Large intestine (tissue), 3 donors: Measurements from ENCODE around the gene TTC28. TPM values are rescaled to one million over a fixed set of nuclear protein-coding genes. Genes with fewer than 3 reads are reported as not detected.
"Not testable (repeated sequence)": the region's sequence is repeated elsewhere in the genome, so short reads cannot be mapped to it uniquely, and the experiment has no call there.

ENCODE experiments used
- DNase-seq, 2 donors: peaks; one replicate each; pipeline versions ENCODE4 v3.0.0 to v3.0.0-alpha.2; 2013
- H3K27ac ChIP-seq: one replicate; pipeline ENCODE4 v1.5.1; 2013; ENCODE audit warnings: low read length
- H3K27me3 ChIP-seq: 2 replicates; pipeline ENCODE4 v1.6.1; 2013; ENCODE audit warnings: low read length; ENCODE audit not compliant: control insufficient read depth, insufficient read depth
- H3K36me3 ChIP-seq: 2 replicates; pipeline ENCODE4 v1.6.1; 2013; ENCODE audit warnings: low read length; ENCODE audit not compliant: control insufficient read depth, insufficient read depth
- H3K4me1 ChIP-seq: one replicate; pipeline ENCODE4 v1.6.1; 2013; ENCODE audit warnings: low read length; ENCODE audit not compliant: control insufficient read depth, insufficient read depth
- H3K4me3 ChIP-seq: one replicate; pipeline ENCODE4 v1.5.1; 2013; ENCODE audit warnings: low read length
- H3K9me3 ChIP-seq: one replicate; pipeline ENCODE4 v1.6.1; 2013; ENCODE audit warnings: mild to moderate bottlenecking, low read depth, low read length, moderate library complexity; ENCODE audit not compliant: control insufficient read depth
- WGBS: methylation state at CpG from one replicate; pipeline ENCODE4 v1.1.5; 2013; ENCODE audit warnings: low lambda C conversion rate; ENCODE audit not compliant: insufficient coverage; 5-methylcytosine and 5-hydroxymethylcytosine counted together
- polyA plus RNA-seq: library from polyadenylated mRNA; unstranded; fragments of 120-200 nt; gene quantifications from one replicate; pipeline ENCODE4 v1.2.1, GENCODE V29; 2013

The TTC28 gene
- polyA plus RNA-seq, 1 donor: 25.5 TPM

- H3K27ac ChIP-seq, H3K36me3 ChIP-seq, DNase-seq, H3K27me3 ChIP-seq, H3K9me3 ChIP-seq, H3K4me1 ChIP-seq, H3K4me3 ChIP-seq: not testable (repeated sequence)
- WGBS: 100% methylated on average over 1 of the region's 5 CpGs
These were observed 118.9 kb downstream of the TTC28 start for GRCh38 chr22:28560743-28561101.

DNA sequence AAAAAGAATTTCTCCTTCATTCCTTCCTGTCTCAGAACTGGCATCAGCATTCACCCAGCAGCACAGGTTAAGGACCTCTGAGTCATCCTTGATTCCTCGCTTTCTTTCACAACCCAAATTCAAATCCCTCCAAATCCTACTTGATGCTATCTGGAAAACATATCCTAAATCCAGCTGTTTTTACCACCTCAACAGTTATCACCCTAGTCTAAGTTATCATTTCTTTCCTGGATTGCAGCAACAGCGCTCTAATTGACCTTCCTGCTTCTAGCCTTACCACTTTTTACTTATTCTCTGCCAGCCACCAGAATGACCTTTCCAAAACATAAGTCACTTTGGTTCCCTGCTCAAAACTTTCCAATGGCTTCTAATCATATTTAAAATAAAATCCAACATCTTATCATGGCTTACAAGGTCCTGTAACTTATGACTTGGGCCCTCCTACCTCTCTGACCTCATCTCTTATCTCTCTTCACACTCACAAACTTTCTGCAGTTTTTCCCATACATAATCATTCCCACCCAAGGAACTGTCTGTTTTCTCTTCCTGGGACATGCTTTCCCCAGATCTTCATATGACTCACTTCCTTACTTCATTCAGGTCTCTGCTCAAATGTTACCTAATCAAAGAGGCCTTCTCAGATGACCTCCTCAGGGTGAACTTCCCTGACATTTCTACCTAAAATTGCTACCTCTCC, 119.4 kb downstream of the TTC28 start:
- Histone ChIP-seq H3K27ac (no peak overlapping the region), H3K9me3 (no peaks in the 10 kb centered on the region), H3K27me3 (no peaks in the 10 kb centered on the region), H3K4me3 (no peak overlapping the region), H3K36me3 (no peaks in the 10 kb centered on the region), H3K4me1 (no peaks in the 10 kb centered on the region)
- DNase-seq: peak; percentile 4 to 8
- WGBS: 100% methylated on average over 2 of the region's 2 CpGs

- no peak for DNase-seq
- Histone ChIP-seq H3K4me1 (no peaks in the 10 kb centered on the region), H3K9me3 (peaks cover 7% of the 10 kb centered on the region), H3K36me3 (no peaks in the 10 kb centered on the region), H3K27me3 (no peaks in the 10 kb centered on the region), H3K4me3 (no peak overlapping the region), H3K27ac (no peak overlapping the region)
- 100% methylated on average over 1 of the region's 1 CpG for WGBS
These were observed 122.5 kb downstream of the TTC28 start for GRCh38 chr22:28557184-28557583.

GRCh38 chr22:28553108-28553866, 126.4 kb downstream of the TTC28 start:
- not testable (repeated sequence) for H3K27me3 ChIP-seq, H3K4me1 ChIP-seq, H3K36me3 ChIP-seq, H3K9me3 ChIP-seq, H3K4me3 ChIP-seq, H3K27ac ChIP-seq, DNase-seq
- WGBS: no CpG with 5 or more reads among the region's 51 CpGs

- no peak overlapping the region for H3K27ac ChIP-seq
- H3K4me1 ChIP-seq: no peaks in the 10 kb centered on the region
- 100% methylated on average over 1 of the region's 2 CpGs for WGBS
- no peaks in the 10 kb centered on the region for H3K27me3 ChIP-seq
- no peak overlapping the region for H3K4me3 ChIP-seq
- H3K36me3 ChIP-seq: no peaks in the 10 kb centered on the region
- DNase-seq: no peak
- H3K9me3 ChIP-seq: peaks cover 5% of the 10 kb centered on the region
These were observed 131.2 kb downstream of the TTC28 start for GRCh38 chr22:28548406-28548805.

GRCh38 chr22:28547132-28547842, 132.4 kb downstream of the TTC28 start:
- DNase-seq: no peak
- H3K27ac ChIP-seq: no peak overlapping the region
- no peak overlapping the region for H3K4me3 ChIP-seq
- H3K4me1 ChIP-seq: no peaks in the 10 kb centered on the region
- no peaks in the 10 kb centered on the region for H3K36me3 ChIP-seq
- WGBS: 65% methylated on average over 3 of the region's 4 CpGs
- no peaks in the 10 kb centered on the region for H3K27me3 ChIP-seq
- no peaks in the 10 kb centered on the region for H3K9me3 ChIP-seq

GRCh38 chr22:28544431-28544868, 135.2 kb downstream of the TTC28 start:
- no peak for DNase-seq
- H3K36me3 ChIP-seq: no peaks in the 10 kb centered on the region
- no peak overlapping the region for H3K27ac ChIP-seq
- H3K9me3 ChIP-seq: no peaks in the 10 kb centered on the region
- WGBS: no CpG with 5 or more reads among the region's 2 CpGs
- H3K4me3 ChIP-seq: no peak overlapping the region
- H3K4me1 ChIP-seq: no peaks in the 10 kb centered on the region
- H3K27me3 ChIP-seq: no peaks in the 10 kb centered on the region

GRCh38 chr22:28542980-28543621, 136.5 kb downstream of the TTC28 start:
- Histone ChIP-seq H3K4me1 (no peaks in the 10 kb centered on the region), H3K9me3 (no peaks in the 10 kb centered on the region), H3K27ac (no peak overlapping the region), H3K36me3 (no peaks in the 10 kb centered on the region), H3K27me3 (no peaks in the 10 kb centered on the region), H3K4me3 (no peak overlapping the region)
- DNase-seq: no peak
- no CpG with 5 or more reads among the region's 1 CpG for WGBS

DNA sequence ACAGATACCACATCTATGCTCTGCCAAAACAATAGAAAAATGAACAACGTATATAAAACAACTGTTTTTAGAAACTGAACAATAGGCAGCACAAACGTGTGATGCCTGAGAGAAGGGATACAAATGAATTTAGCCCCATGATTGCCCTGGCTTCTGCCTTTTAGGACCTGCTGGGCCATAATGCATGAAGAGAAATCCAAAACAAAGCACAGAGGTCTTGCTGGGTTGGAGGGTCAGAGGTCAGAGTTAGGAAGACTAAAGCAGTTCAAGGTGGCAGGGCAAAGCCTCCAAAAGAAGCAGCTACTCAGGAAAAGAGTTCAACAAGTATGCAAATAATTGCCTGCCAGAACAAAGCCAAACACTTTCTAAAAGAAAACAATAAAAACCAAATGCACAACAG, 138.5 kb downstream of the TTC28 start:
- no peaks in the 10 kb centered on the region for H3K36me3 ChIP-seq
- no peaks in the 10 kb centered on the region for H3K27me3 ChIP-seq
- no peaks in the 10 kb centered on the region for H3K4me1 ChIP-seq
- H3K4me3 ChIP-seq: no peak overlapping the region
- H3K27ac ChIP-seq: no peak overlapping the region
- WGBS: 100% methylated on average over 1 of the region's 2 CpGs
- DNase-seq: no peak
- peaks cover 1% of the 10 kb centered on the region for H3K9me3 ChIP-seq

GRCh38 chr22:28538922-28539321, 140.7 kb downstream of the TTC28 start:
- no peaks in the 10 kb centered on the region for H3K27me3 ChIP-seq
- WGBS: no CpG with 5 or more reads among the region's 2 CpGs
- H3K4me1 ChIP-seq: no peaks in the 10 kb centered on the region
- H3K36me3 ChIP-seq: no peaks in the 10 kb centered on the region
- no peak overlapping the region for H3K27ac ChIP-seq
- no peak overlapping the region for H3K4me3 ChIP-seq
- H3K9me3 ChIP-seq: peaks cover 4% of the 10 kb centered on the region
- DNase-seq: no peak
